Endothelial cell of umbilical vein (primary cell): ENCODE results near the gene KIF6. TPM values are rescaled to one million over a fixed set of nuclear protein-coding genes. Genes with fewer than 3 reads are reported as not detected.

Source experiments
- BruUV-seq: library from RNA; stranded (reverse); fragments of 400-500 nt; replicated peaks from 2 replicates; lab custom pipeline; 2021; lab: Mats Ljungman, UMichigan
- CTCF ChIA-PET: fragments of 300-600, 350-600 bp; sonication (Branson Sonifier 250); formaldehyde crosslinking; loops from one replicate; lab custom pipeline; 2021; ENCODE audit warnings: antibody characterized with exemption, inconsistent platforms; lab: Charles Lee
- POLR2A ChIA-PET: fragments of 300-600, 350-600 bp; sonication (Branson Sonifier 250); formaldehyde crosslinking; loops from one replicate; lab custom pipeline; 2021; ENCODE audit warnings: antibody characterized with exemption, inconsistent platforms; lab: Charles Lee
- DNase-seq: peaks from one replicate; pipeline ENCODE4 v3.0.0-alpha.2; 2011; ENCODE audit warnings: low read depth, low spot score
- FAIRE-seq: peaks from 2 replicates; lab custom pipeline; 2011; peaks lifted over from hg19 to GRCh38; lab: Jason Lieb, UNC
- H2AFZ ChIP-seq: 2 replicates; pipeline ENCODE4 v1.6.0; 2012; ENCODE audit warnings: low read depth, low read length, control low read depth, inconsistent platforms
- H3K27ac ChIP-seq: 2 replicates; pipeline ENCODE4 v1.5.1; 2011; ENCODE audit warnings: low read depth, mild to moderate bottlenecking, control low read depth, low read length, moderate library complexity; ENCODE audit not compliant: insufficient read depth
- H3K27me3 ChIP-seq, 2 experiments: 2 replicates each; pipeline versions ENCODE4 v1.6.0 to v1.6.1; 2011; ENCODE audit warnings: low read length in 2 of 2, mixed read lengths in 1 of 2; ENCODE audit not compliant: control insufficient read depth in 2 of 2, insufficient read depth in 2 of 2
- H3K36me3 ChIP-seq, 2 experiments: 2 replicates in 1 of 2; 3 replicates in 1 of 2; pipeline ENCODE4 v1.5.1; 2011; ENCODE audit warnings: low read length in 2 of 2, mild to moderate bottlenecking in 1 of 2, moderate library complexity in 1 of 2; ENCODE audit not compliant: control insufficient read depth in 2 of 2, insufficient read depth in 2 of 2; ENCODE audit errors: extremely low read depth in 1 of 2
- H3K4me1 ChIP-seq: 3 replicates; pipeline ENCODE4 v1.5.1; 2011; ENCODE audit warnings: mild to moderate bottlenecking, low read length; ENCODE audit not compliant: control insufficient read depth, insufficient read depth; ENCODE audit errors: extremely low read depth
- H3K4me2 ChIP-seq: 2 replicates; pipeline ENCODE4 v1.6.1; 2011; ENCODE audit warnings: low read length, control low read depth, mixed read lengths; ENCODE audit not compliant: insufficient read depth
- H3K4me3 ChIP-seq, 3 experiments: fragments of 200-600 bp in 1 of 3; sonication (generic), shearing (Covaris generic) in 1 of 3; replicated peaks in 1 of 3; 2 replicates each; pipeline ENCODE4 v1.5.1; 2011 to 2016; ENCODE audit warnings: control low read depth in 3 of 3, low read length in 3 of 3, mild to moderate bottlenecking in 2 of 3, inconsistent platforms in 1 of 3, low read depth in 1 of 3, moderate library complexity in 1 of 3; ENCODE audit not compliant: insufficient read depth in 1 of 3
- H3K79me2 ChIP-seq: 2 replicates; pipeline ENCODE4 v1.6.0; 2012; ENCODE audit warnings: low read length, inconsistent platforms; ENCODE audit not compliant: control insufficient read depth, insufficient read depth
- H3K9ac ChIP-seq: replicated peaks from 2 replicates; pipeline ENCODE3; 2011; ENCODE audit warnings: low read length, control low read depth; ENCODE audit not compliant: insufficient read depth; ENCODE audit errors: extremely low read depth
- H3K9me1 ChIP-seq: replicated peaks from 3 replicates; pipeline ENCODE4 v1.6.0; 2011; ENCODE audit warnings: mild to moderate bottlenecking, low read length; ENCODE audit not compliant: control insufficient read depth, insufficient read depth; ENCODE audit errors: extremely low read depth
- H3K9me3 ChIP-seq: replicated peaks from 2 replicates; pipeline ENCODE4 v1.5.1; 2012; ENCODE audit warnings: low read length, inconsistent platforms; ENCODE audit not compliant: control insufficient read depth, insufficient read depth
- H4K20me1 ChIP-seq: replicated peaks from 2 replicates; pipeline ENCODE3; 2011; ENCODE audit warnings: mild to moderate bottlenecking, low read length; ENCODE audit not compliant: control insufficient read depth, insufficient read depth; ENCODE audit errors: extremely low read depth
- EZH2 ChIP-seq: IDR thresholded peaks from 2 replicates; pipeline ENCODE4 v1.6.1; 2012; ENCODE audit warnings: borderline replicate concordance, low read depth, mild to moderate bottlenecking, moderate library complexity, low read length, inconsistent platforms; ENCODE audit not compliant: severe bottlenecking
- FOS ChIP-seq: IDR thresholded peaks from 2 replicates; pipeline ENCODE4 v1.6.1; 2011; ENCODE audit warnings: mild to moderate bottlenecking, low read length, moderate library complexity, borderline replicate concordance; ENCODE audit not compliant: insufficient read depth
- GATA2 ChIP-seq: IDR thresholded peaks from 2 replicates; pipeline ENCODE4 v1.7.0; 2011; ENCODE audit warnings: low read depth, mild to moderate bottlenecking, moderate library complexity, mixed read lengths, low read length; ENCODE audit not compliant: insufficient read length, insufficient read depth
- JUN ChIP-seq: IDR thresholded peaks from 2 replicates; pipeline ENCODE4 v1.6.1; 2011; ENCODE audit warnings: borderline replicate concordance, low read depth; ENCODE audit not compliant: insufficient read length, insufficient read depth
- MAX ChIP-seq: IDR thresholded peaks from 2 replicates; pipeline ENCODE4 v1.6.1; 2011; ENCODE audit not compliant: insufficient read depth, insufficient read length
- MYC ChIP-seq: IDR thresholded peaks from one replicate; pipeline ENCODE4 v1.6.1; 2011; ENCODE audit warnings: mild to moderate bottlenecking, low read depth, low read length
- POLR2A ChIP-seq: IDR thresholded peaks from 2 replicates; pipeline ENCODE4 v1.6.1; 2012; ENCODE audit warnings: low read depth, mild to moderate bottlenecking, control low read depth, low read length
- POLR2AphosphoS5 ChIP-seq: IDR thresholded peaks from 2 replicates; pipeline ENCODE4 v1.6.1; 2012; ENCODE audit warnings: low read depth, mild to moderate bottlenecking, control low read depth, low read length, moderate library complexity; ENCODE audit not compliant: insufficient read depth
- dilution Hi-C: fragments of 300-500 bp; cut with MboI; formaldehyde crosslinking; loops from one replicate; pipeline ENCODE4 v1.15.0; 2019; ENCODE audit warnings: low sequenced_read_pairs; ENCODE audit not compliant: extremely low pct_ligation_motif_present
- intact Hi-C: fragments of 100-400 bp; cut with micrococcal nuclease; formaldehyde crosslinking; loops from one replicate; pipeline ENCODE4 v1.10.0; 2022
- polyA plus RNA-seq, 4 experiments: library from polyadenylated mRNA; depleted of rRNA in 3 of 4; stranded (reverse) in 3 of 4; unstranded in 1 of 4; fragments of >200 nt; gene quantifications; 2 replicates each; pipeline versions ENCODE4 v1.2.1 to v1.2.3, GENCODE V29; 2011 to 2012; ENCODE audit warnings: missing spikeins in 1 of 4
- total RNA-seq: library from RNA; stranded (reverse); gene quantifications from 2 replicates; pipeline ENCODE4 v1.2.3, GENCODE V29; 2021
- TF ChIP-seq, protein P1 (sequence below), 2 donors: IDR thresholded peaks; 1 replicate in 1 of 2; 2 replicates in 1 of 2; pipeline ENCODE4 v1.5.1; 2011; ENCODE audit warnings: low read length in 2 of 2, mild to moderate bottlenecking in 2 of 2, moderate library complexity in 2 of 2, control low read depth in 1 of 2, inconsistent platforms in 1 of 2, low read depth in 1 of 2; ENCODE audit not compliant: insufficient read depth in 1 of 2; ENCODE audit errors: extremely low read depth in 1 of 2

The KIF6 gene
- total and polyA plus RNA-seq, 2 donors (not counting 3 experiments of a cell fraction or from before 2014, with no cell fraction given): not detected

DNA sequence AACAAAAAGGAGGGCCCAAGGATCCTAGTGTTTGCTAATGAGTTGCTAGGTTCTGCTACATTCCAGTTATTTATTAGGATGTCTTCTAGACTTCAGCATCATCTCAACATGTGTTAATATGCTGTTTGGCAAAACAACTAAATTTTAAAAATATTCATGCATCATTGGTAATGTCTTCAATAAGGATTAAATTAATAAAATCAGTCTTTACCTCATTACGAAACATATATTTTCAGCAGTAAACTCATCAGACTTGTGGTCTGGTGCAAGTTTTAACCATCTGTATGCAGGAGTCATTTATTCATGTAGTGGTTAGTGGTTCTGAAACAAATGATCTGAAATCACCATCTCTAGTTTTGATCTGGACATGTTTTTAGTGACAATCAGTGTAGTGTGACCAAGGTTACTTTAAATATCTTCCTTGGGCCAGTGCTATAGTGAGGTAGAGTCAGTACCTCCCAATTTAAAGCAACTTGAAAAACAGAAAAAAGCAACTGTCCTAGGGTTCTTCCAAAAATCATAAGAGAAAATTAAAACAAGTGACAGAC lies 317.7 kb downstream of the KIF6 start:
- Histone ChIP-seq H3K4me2 (no peak overlapping the region), H3K36me3 (no peaks in the 10 kb centered on the region), H3K4me1 (no peaks in the 10 kb centered on the region), H3K9me1 (no peaks in the 10 kb centered on the region), H3K4me3 (no peak overlapping the region), H3K9ac (no peak overlapping the region), H3K27ac (no peak overlapping the region), H3K27me3 (no peaks in the 10 kb centered on the region), H3K9me3 (no peaks in the 10 kb centered on the region), H2AFZ (no peak overlapping the region), H4K20me1 (no peaks in the 10 kb centered on the region), H3K79me2 (no peaks in the 10 kb centered on the region)
- TF ChIP-seq MYC (no peak), GATA2 (no peak), EZH2 (no peak), MAX (no peak), POLR2A (no peak), JUN (no peak)
- FAIRE-seq (no peak), DNase-seq (no peak)
- intact Hi-C loops (no loop called here), dilution Hi-C loops (no loop called here)
- no TSS peak for BruUV-seq
- ChIA-PET CTCF (no interaction called here), POLR2A (no interaction called here)

DNA sequence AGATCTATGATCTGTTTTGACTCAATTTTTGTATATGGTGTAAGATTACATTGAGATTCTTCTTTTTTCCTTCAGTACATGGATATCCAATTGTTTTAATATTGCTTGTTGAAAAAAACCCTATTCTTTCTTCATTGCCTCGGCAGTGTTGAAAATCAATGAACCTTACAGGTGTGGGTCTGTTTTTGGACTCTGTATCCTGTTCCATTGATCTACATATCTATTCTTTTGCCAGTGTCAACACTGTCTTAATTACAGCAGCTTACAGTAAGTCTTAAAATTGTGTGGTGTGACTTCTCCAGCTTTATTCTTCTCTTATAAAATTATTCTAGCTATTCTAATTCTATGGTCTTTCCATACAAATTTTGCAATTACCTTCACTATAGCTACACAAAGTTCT lies 320.9 kb downstream of the KIF6 start:
- FAIRE-seq (no peak), DNase-seq (no peak)
- ChIA-PET CTCF (no interaction called here), POLR2A (no interaction called here)
- intact Hi-C loops (no loop called here), dilution Hi-C loops (no loop called here)
- Histone ChIP-seq H3K36me3 (no peaks in the 10 kb centered on the region), H3K9ac (no peak overlapping the region), H3K27me3 (no peaks in the 10 kb centered on the region), H3K4me3 (no peak overlapping the region), H2AFZ (no peak overlapping the region), H4K20me1 (no peaks in the 10 kb centered on the region), H3K4me1 (no peaks in the 10 kb centered on the region), H3K9me1 (no peaks in the 10 kb centered on the region), H3K9me3 (no peaks in the 10 kb centered on the region), H3K4me2 (no peak overlapping the region), H3K27ac (no peak overlapping the region), H3K79me2 (no peaks in the 10 kb centered on the region)
- TF ChIP-seq POLR2A: no peak
- no peak for TF ChIP-seq FOS
- no peak for TF ChIP-seq POLR2AphosphoS5
- TF ChIP-seq MAX: no peak
- no peak for TF ChIP-seq JUN
- TF ChIP-seq EZH2: no peak
- TF ChIP-seq, protein P1, sequence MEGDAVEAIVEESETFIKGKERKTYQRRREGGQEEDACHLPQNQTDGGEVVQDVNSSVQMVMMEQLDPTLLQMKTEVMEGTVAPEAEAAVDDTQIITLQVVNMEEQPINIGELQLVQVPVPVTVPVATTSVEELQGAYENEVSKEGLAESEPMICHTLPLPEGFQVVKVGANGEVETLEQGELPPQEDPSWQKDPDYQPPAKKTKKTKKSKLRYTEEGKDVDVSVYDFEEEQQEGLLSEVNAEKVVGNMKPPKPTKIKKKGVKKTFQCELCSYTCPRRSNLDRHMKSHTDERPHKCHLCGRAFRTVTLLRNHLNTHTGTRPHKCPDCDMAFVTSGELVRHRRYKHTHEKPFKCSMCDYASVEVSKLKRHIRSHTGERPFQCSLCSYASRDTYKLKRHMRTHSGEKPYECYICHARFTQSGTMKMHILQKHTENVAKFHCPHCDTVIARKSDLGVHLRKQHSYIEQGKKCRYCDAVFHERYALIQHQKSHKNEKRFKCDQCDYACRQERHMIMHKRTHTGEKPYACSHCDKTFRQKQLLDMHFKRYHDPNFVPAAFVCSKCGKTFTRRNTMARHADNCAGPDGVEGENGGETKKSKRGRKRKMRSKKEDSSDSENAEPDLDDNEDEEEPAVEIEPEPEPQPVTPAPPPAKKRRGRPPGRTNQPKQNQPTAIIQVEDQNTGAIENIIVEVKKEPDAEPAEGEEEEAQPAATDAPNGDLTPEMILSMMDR (IDR thresholded peaks at IDR 0.05; ENCODE audit: extremely low read depth in 1 of 2, insufficient read depth in 1 of 2, low read depth in 1 of 2, low read length in 2 of 2): no peak
- no peak for TF ChIP-seq GATA2
- no peak for TF ChIP-seq MYC
- BruUV-seq: no TSS peak
